BJ (cell line): ENCODE data around the gene EFCAB6. TPM values are rescaled to one million over a fixed set of nuclear protein-coding genes. Genes with fewer than 3 reads are reported as not detected.

Experiments used
- CTCF ChIA-PET: fragments of 350-600 bp; formaldehyde crosslinking; extraction: SDS; loops from one replicate; lab custom pipeline; 2021; ENCODE audit warnings: antibody characterized with exemption, inconsistent platforms; lab: Yijun Ruan, JAX
- POLR2A ChIA-PET: fragments of 300-600 bp; sonication (Branson Sonifier 250); formaldehyde crosslinking; extraction: SDS; loops from one replicate; lab custom pipeline; 2021; ENCODE audit warnings: antibody characterized with exemption; lab: Charles Lee
- DNase-seq: peaks from one replicate; pipeline ENCODE4 v3.0.0-alpha.2; 2011; ENCODE audit warnings: low read depth
- H3K27me3 ChIP-seq: 2 replicates; pipeline ENCODE4 v1.6.0; 2011; ENCODE audit warnings: low read length; ENCODE audit not compliant: control insufficient read depth, insufficient read depth
- H3K36me3 ChIP-seq: 2 replicates; pipeline ENCODE4 v1.5.1; 2011; ENCODE audit warnings: low read length; ENCODE audit not compliant: control insufficient read depth, insufficient read depth
- H3K4me3 ChIP-seq: 2 replicates; pipeline ENCODE4 v1.5.1; 2011; ENCODE audit warnings: low read depth, mild to moderate bottlenecking, control low read depth, low read length
- CTCF ChIP-seq: IDR thresholded peaks from 2 replicates; pipeline ENCODE4 v1.5.1; 2011; ENCODE audit warnings: low read depth, mild to moderate bottlenecking, control low read depth, inconsistent platforms, low read length, moderate library complexity; ENCODE audit not compliant: insufficient read depth
- polyA plus RNA-seq: library from polyadenylated mRNA; depleted of rRNA; stranded (reverse); fragments of >200 nt; gene quantifications from 2 replicates; pipeline ENCODE4 v1.2.3, GENCODE V29; 2011

Gene EFCAB6
- polyA plus RNA-seq, 1 experiment, result 0.75 TPM

GRCh38 chr22:43500792-43501785, 311.0 kb downstream of the EFCAB6 start:
- H3K4me3 ChIP-seq, result no peak overlapping the region
- ChIA-PET CTCF (no interaction called here), POLR2A (no interaction called here)
- H3K36me3 ChIP-seq, result no peaks in the 10 kb centered on the region
- no peak for TF ChIP-seq CTCF
- DNase-seq, result no peak
- H3K27me3 ChIP-seq, result no peaks in the 10 kb centered on the region

- Histone ChIP-seq H3K4me3 (no peak overlapping the region), H3K27me3 (no peaks in the 10 kb centered on the region), H3K36me3 (no peaks in the 10 kb centered on the region)
- ChIA-PET CTCF (no interaction called here), POLR2A (no interaction called here)
- TF ChIP-seq CTCF, result no peak
- no peak for DNase-seq
Measured at GRCh38 chr22:43498856-43499253, 313.2 kb downstream of the EFCAB6 start.

GRCh38 chr22:43497956-43498855, 313.9 kb downstream of the EFCAB6 start:
- Histone ChIP-seq H3K4me3 (no peak overlapping the region), H3K36me3 (no peaks in the 10 kb centered on the region), H3K27me3 (no peaks in the 10 kb centered on the region)
- ChIA-PET CTCF (no interaction called here), POLR2A (interaction anchor here (0.6 kb wide), 1 partner anchor 104 kb away, joined by 3 read pairs; no protein-coding TSS in a partner anchor)
- TF ChIP-seq CTCF, result no peak
- DNase-seq, result no peak

GRCh38 chr22:43493297-43493696, 318.8 kb downstream of the EFCAB6 start:
- DNase-seq, result no peak
- Histone ChIP-seq H3K4me3 (no peak overlapping the region), H3K27me3 (no peaks in the 10 kb centered on the region), H3K36me3 (no peaks in the 10 kb centered on the region)
- POLR2A ChIA-PET, result no interaction called here
- CTCF ChIA-PET, result no interaction called here
- TF ChIP-seq CTCF, result no peak

GRCh38 chr22:43491737-43492136, 320.4 kb downstream of the EFCAB6 start:
- TF ChIP-seq CTCF, result no peak
- Histone ChIP-seq H3K4me3 (no peak overlapping the region), H3K36me3 (no peaks in the 10 kb centered on the region), H3K27me3 (no peaks in the 10 kb centered on the region)
- CTCF ChIA-PET, result no interaction called here
- DNase-seq, result no peak
- POLR2A ChIA-PET, result no interaction called here
